IPS-18c (cell line): ENCODE measurements around the gene DYNLT1.

ENCODE experiments used
- H3K4me3 ChIP-seq: 2 replicates; pipeline ENCODE4 v1.7.0; 2013; ENCODE audit warnings: low read depth, mild to moderate bottlenecking, low read length, moderate library complexity; ENCODE audit not compliant: insufficient read depth
- H3K9me3 ChIP-seq: one replicate; pipeline ENCODE4 v1.6.1; 2013; ENCODE audit warnings: mild to moderate bottlenecking, low read length, moderate library complexity; ENCODE audit not compliant: control insufficient read depth, insufficient read depth

Gene DYNLT1

GRCh38 chr6:158591810-158592209, 52.7 kb downstream of the DYNLT1 start:
- H3K9me3 ChIP-seq: no peaks in the 10 kb centered on the region
- H3K4me3 ChIP-seq: no peak overlapping the region

- Histone ChIP-seq H3K4me3 (no peak overlapping the region), H3K9me3 (no peaks in the 10 kb centered on the region)
These were observed 53.3 kb downstream of the DYNLT1 start for GRCh38 chr6:158591134-158591809.

- no peaks in the 10 kb centered on the region for H3K9me3 ChIP-seq
- H3K4me3 ChIP-seq: no peak overlapping the region
These were observed 55.2 kb downstream of the DYNLT1 start for GRCh38 chr6:158589366-158589765.

GRCh38 chr6:158586652-158587051, 57.9 kb downstream of the DYNLT1 start:
- H3K9me3 ChIP-seq: no peaks in the 10 kb centered on the region
- no peak overlapping the region for H3K4me3 ChIP-seq
